Activated T-helper 1 cell treated with anti-CD3 and anti-CD28 coated beads, Interleukin-2, amount 50 U/mL, for 16 hours (primary cell): ENCODE measurements around the gene MIEF1.
"Not testable (repeated sequence)": the region's sequence is repeated elsewhere in the genome, so short reads cannot be mapped to it uniquely, and the experiment has no call there.

Experiments
- DNase-seq, 2 donors: peaks; one replicate each; pipeline ENCODE4 v3.0.0-alpha.2; 2020; ENCODE audit warnings: low read depth in 1 of 2, low spot score in 1 of 2

The MIEF1 gene

DNA sequence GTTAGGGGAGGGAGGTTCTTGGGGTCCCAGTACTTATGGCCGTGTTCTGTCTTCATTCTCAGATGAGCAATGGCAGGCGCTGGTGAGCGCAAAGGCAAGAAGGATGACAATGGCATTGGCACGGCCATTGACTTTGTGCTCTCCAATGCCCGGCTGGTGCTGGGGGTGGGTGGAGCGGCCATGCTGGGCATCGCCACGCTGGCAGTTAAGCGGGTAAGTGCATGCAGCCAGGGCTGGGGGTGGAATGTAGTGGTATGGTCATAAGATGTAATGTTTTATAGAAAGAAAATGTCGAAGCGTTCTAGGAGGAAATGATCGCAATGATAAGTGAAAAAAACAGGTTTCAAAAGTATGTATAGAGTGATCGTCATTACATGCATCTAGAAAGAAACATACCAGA, 9.1 kb downstream of the MIEF1 start:
- DNase-seq, result no peak

DNA sequence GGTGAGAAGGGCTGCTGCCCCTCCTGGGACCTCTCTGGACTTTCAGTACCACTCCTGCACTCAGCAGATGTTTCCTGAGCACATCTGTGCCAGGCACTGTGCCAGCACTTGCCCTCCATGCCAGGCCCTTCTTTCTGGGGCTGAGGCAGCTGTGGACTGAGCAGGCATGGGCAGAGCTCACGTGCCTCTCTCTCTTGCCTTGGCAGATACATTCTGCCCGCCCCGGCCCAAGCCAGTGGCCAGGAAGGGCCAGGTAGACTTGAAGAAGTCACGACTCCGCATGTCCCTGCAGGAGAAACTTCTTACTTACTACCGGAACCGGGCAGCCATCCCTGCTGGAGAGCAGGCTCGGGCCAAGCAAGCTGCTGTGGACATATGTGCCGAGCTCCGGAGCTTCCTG, 9.9 kb downstream of the MIEF1 start:
- DNase-seq, result no peak

DNA sequence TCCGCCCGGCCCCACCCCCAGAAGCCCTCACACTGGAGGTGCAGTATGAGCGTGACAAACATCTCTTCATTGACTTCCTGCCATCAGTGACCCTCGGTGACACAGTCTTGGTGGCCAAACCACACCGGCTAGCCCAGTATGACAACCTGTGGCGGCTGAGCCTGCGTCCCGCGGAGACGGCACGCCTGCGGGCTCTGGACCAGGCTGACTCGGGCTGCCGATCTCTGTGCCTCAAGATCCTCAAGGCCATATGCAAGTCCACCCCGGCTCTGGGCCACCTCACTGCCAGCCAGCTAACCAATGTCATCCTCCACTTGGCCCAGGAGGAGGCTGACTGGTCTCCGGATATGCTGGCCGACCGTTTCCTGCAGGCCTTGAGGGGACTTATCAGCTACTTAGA, 11.7 kb downstream of the MIEF1 start:
- DNase-seq, result no peak

DNA sequence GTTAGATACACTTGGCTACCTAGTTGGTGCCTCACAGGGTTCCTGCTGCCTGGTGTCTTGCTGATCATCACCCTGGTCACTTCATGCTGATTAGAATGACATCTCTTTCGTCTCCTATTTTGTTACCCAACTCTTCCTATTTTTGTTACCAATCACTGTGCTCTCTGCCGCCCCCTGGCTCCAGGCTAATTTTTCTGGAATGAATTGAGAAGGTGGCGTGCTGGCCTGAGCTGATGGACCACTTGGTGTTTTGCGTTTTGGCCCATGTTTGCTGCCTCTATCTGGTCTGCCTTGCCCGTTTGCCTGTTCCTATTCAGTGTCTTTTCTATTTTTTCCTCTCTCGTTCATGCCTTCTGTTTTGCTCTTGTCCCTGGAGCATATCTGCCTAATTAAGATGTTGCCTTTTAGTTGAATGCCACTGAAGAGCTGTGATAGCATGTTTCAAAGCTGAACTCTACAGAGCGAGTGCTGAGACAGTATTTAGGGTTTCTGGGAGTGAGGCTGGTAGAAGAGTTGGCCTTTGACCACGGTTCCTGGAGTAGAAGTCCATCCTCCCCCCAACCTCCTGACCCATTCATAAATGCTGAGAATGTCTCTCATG, 12.4 kb downstream of the MIEF1 start:
- DNase-seq, result peak in 1 of 2 donors; percentile 34

DNA sequence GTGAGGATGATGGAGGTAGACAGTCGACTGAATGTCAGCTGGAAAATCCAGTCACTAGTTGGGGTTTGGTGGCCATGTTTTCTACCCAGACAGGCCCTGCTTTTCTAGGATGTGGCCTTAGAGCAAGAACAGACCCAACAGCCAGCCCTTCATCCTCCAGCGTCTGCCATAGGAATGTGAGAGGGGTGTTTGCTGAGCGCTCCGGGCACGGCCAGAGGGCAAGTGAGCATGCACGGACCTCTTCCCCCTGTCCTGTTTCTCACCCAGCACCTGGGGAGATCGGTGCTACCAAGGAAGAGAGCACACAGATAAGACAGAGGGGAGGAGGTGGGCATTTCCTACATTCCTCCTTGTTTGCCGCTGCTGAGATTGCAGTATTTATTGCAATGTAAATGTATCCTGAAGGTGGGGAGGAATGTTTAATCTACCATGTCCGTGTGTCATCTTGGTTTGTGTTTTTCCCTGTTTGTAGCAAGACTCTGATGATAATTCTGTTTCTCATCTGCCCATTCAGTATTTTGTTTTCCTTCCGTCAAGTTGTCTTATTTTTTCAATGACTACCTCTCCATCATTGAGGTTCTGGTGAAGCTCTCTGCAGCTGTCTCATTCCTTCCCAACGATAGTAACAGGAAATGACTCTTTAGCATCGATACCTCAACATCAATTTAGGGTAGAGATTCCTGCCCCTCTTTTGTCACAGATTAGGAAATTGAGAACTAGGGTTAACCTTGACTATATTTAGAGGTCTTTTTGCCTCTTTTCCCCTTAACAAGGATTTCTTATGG, 13.4 kb downstream of the MIEF1 start:
- DNase-seq, result no peak

DNA sequence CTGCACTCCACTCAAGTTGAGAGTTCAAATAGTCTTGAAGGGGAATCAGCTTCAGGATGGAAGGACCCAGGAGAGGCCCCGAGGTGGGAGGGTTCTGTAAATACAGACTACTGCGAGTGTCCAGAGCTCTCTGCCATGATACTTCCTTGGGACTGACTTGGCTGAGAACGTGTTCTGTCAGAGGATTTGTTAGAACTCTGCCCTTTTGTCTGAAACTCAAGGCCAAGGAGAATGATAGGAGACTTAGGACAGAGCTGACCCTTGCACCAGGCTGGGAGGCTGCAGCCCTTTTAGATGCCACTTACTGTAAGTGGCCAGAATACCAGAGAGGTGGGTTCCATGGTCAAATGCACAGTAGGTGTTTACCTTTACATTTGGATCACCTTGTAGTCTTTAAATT, 15.4 kb downstream of the MIEF1 start:
- no peak for DNase-seq

DNA sequence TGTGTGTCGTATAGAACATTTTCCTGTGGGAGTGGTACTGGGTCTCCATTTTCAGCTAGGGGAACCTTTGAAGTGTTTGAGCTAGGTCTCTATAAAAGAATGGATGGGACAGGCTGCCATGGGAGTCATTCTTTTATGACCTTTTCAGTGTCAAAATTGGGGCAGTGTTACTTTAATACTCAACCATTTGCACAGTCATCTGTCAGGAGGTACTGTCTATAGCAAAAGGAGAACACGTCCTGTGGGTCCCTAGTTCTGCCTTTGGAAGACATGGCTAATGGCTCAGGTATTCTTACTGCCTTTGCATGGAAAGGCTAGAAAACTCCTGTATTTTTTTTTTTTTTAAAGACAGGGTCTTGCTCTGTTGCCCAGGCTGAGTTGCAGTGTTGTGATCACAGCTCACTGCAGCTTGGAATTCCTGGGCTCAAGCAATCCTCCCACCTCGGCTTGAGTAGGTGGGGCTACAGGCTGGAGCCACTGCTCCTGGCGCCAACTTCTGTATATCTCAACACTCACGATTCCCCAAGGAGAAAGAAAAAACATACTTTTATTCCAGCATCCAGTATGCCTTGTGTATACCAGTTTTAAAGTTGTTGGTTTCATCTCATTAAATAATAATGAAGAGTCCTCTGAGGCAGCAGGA, 16.2 kb downstream of the MIEF1 start:
- no peak for DNase-seq

DNA sequence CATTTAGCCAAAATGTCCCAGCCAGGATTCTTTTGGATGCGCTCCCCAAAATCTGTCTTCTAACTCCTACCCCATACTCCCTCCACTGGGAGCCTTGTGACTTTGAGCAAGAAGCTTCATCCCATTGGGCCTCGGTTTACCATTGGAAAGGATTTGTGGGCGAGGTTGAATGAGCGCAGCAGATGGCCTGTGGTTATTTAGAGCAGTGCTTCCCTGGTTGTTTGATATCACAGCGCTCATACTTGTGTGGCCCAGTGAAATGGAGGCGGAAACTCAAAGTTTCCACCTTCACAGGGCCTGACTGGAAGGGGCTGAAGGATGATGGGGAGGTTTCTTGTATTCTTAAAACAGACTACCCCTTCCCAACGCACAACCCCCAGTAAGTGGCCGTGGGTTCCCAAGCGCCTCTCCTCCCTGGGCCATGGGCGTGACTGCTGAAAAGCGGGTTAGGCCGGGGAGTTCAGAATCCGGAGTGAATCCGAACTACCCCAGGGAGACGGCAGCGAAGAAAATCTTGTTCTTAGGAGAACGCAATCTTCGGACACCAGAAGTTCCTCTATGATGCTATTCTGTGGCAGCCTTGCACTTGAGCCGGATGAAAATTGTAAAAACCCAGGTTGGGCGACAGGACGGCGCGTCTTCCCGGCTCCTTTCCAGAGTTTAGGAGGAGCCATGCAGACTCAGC, 17.0 kb downstream of the MIEF1 start:
- no peak for DNase-seq

DNA sequence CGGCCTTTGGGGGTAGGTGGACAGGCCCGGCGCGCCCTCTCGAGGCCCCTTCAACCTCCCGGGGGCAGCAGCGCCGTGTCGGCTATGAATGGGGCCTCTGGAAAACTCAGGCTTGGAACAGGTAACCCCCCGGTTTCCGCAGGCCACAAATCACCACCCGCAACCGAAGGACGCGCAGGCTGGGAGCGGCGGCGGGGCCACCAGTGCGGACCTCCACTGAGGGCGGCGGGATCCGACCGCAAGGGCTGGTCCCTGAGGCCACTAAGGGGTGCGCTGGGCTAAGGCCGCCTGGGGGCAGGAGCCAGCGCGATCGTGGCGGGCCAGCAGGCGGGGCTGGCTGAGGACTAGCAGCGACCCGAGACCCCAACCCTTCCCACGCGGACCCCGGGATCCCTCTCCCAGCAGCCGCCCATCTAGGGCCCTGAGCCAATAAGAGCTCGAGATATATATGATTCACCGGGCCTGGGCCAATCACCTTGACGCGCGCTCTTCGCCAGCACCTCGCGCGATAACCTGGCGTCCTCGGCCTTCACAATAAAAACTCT, 17.7 kb downstream of the MIEF1 start:
- DNase-seq, result peak; percentile 87 to 94

DNA sequence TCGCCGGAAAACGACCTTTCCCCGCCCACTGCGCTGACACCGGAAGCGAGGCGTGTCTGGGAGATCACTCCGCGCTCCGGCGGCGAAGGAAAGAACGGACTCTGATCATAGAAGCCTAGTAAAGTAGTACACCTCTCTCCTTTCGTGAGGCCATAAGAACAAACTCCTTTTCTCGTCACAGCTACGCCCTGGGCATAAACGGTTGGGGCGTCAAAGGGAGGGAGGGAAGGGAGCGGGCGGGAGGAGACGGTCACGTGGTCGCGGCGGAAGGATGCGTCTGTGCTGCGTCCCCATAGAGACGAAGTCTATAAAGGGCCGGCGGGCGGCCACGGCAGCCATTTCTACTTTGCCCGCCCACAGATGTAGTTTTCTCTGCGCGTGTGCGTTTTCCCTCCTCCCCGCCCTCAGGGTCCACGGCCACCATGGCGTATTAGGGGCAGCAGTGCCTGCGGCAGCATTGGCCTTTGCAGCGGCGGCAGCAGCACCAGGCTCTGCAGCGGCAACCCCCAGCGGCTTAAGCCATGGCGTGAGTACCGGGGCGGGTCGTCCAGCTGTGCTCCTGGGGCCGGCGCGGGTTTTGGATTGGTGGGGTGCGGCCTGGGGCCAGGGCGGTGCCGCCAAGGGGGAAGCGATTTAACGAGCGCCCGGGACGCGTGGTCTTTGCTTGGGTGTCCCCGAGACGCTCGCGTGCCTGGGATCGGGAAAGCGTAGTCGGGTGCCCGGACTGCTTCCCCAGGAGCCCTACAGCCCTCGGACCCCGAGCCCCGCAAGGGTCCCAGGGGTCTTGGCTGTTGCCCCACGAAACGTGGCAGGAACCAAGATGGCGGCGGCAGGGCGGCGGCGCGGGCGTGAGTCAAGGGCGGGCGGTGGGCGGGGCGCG, 18.4 kb downstream of the MIEF1 start, which contains the start of gene ATF4:
TSS of gene ATF4 (plus strand) at position 337 of the 880 bp plus-strand sequence. CDS start 884 bp downstream, outside the sequence.
- DNase-seq, result peak; percentile 83 to 84

DNA sequence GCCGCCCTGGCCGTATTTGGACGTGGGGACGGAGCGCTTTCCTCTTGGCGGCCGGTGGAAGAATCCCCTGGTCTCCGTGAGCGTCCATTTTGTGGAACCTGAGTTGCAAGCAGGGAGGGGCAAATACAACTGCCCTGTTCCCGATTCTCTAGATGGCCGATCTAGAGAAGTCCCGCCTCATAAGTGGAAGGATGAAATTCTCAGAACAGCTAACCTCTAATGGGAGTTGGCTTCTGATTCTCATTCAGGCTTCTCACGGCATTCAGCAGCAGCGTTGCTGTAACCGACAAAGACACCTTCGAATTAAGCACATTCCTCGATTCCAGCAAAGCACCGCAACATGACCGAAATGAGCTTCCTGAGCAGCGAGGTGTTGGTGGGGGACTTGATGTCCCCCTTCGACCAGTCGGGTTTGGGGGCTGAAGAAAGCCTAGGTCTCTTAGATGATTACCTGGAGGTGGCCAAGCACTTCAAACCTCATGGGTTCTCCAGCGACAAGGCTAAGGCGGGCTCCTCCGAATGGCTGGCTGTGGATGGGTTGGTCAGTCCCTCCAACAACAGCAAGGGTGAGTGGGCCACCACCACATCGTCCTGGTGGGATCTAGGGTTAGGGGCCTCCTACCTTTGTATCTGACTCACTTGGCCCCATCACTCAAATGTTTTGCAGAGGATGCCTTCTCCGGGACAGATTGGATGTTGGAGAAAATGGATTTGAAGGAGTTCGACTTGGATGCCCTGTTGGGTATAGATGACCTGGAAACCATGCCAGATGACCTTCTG, 19.2 kb downstream of the MIEF1 start:
- not testable (repeated sequence) for DNase-seq

DNA sequence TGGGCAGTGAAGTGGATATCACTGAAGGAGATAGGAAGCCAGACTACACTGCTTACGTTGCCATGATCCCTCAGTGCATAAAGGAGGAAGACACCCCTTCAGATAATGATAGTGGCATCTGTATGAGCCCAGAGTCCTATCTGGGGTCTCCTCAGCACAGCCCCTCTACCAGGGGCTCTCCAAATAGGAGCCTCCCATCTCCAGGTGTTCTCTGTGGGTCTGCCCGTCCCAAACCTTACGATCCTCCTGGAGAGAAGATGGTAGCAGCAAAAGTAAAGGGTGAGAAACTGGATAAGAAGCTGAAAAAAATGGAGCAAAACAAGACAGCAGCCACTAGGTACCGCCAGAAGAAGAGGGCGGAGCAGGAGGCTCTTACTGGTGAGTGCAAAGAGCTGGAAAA, 20.0 kb downstream of the MIEF1 start:
- not testable (repeated sequence) for DNase-seq

DNA sequence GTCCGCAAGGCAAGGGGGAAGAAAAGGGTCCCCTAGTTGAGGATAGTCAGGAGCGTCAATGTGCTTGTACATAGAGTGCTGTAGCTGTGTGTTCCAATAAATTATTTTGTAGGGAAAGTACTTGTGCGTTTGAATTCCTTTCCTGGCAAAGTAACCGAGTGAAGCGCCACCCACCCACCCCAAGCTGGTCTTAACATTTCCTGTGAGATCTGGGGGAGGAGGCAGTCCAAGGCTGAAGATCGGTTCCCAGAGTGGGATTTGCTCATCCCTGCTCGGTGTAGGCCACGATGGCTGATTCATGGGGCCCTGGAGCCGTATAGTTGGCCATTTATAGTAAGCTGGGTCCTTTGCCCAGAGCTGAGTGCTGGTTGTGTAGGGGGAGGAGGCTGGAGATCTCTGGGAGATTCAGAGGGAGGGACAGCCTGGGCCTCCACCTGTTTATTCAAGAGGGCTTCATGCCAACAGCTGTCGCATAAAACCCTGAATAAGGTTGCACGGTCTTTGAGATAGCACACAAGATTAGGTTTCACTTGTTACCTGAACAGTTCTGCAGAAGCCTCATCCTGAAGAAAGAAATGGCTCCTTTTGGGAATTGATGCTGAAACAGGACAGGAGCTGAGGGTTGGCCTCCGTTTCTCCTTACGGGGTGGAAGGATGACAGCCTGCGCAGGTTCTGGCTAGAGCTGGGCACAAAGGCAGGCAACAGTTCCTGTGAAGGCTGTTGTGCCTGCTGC, 20.6 kb downstream of the MIEF1 start:
- no peak for DNase-seq

DNA sequence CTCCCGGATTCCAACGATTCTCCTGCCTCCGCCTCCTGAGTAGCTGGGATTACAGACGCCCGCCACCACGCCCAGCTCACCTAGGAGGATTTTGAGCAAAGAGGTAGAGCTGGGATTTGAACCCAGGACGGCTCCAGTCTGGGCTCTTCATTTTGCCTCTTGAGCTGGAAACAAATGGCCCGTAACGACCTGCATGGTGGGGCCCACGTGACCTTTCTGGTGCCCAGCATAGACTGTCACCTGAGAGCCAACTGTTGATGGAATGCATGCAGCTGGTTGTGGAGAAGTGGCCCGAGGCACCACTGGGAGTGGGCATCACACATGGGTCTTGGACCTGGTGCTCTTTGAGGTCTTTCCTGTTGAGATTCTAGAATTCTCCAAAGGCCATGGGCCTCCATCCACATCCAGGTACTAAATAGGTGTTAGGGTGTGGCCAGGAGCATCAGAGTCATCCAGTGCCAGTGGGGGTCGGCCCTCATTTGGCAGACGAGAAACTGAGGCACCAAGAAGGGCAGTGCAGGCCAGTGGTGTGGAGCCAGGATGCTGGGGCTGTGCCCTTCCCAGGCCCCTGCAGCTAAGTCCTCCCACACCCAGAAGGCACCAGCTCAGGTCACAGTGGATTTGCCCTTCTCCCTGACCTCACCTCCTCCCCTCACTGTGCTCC, 22.1 kb downstream of the MIEF1 start:
- DNase-seq, result no peak

DNA sequence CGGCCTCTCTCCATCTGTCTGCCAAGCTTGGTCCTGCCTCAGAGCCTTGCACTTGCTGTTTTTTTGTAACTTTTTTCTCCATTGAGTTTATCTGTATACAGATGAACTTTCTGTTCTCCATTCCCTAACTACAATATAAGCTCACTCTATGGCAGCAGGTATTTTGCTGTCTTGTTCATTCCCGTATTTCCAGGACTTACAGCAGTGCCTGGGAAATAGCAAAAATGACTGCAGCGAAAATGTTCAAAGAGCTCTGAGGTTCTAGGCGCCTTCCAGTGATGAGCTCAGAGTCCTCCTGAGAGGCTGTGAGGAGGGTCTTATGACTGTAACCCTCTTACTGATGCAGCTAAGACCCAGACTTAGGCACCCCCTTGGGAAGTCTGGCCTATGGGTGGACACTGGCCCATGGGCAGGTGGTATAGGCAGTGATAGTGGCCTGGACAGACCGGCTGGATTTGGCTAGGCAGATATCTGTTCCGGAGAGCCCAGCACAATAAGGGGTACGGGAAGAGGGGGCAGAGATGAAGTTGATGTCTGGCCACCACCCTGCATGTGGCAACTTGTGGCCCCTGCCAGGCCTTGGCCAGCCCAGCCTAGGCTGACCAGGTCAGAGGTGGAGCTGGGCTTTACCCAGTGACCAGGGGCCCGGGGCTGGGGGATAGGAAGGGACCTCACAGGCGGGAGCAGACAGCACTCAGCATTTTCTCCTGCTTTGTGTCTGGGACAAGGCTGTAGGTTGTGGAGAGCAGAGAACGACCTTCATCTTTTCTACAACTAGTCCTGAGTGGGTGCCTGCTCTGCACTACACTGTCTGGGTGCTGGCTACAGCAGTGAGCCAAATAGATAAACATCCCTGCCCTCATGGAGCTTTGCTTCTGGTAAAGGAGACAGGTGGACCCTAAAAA, 22.9 kb downstream of the MIEF1 start:
- no peak for DNase-seq

DNA sequence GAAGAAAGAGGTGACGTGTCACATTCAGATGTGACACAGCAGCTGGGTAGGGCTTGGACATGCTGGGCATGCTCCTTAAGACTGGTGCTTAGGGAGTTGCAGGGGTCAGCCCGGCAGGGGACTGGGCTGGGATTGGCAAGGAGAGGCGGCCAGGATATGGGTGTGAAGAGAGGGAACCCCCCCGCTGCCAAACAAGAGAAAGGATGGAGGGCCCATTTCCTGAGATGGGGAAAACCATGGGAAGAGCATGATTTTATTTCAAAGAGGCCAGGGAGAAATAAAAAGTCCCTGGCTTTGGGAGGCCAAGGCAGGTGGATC, 23.5 kb downstream of the MIEF1 start:
- no peak for DNase-seq

DNA sequence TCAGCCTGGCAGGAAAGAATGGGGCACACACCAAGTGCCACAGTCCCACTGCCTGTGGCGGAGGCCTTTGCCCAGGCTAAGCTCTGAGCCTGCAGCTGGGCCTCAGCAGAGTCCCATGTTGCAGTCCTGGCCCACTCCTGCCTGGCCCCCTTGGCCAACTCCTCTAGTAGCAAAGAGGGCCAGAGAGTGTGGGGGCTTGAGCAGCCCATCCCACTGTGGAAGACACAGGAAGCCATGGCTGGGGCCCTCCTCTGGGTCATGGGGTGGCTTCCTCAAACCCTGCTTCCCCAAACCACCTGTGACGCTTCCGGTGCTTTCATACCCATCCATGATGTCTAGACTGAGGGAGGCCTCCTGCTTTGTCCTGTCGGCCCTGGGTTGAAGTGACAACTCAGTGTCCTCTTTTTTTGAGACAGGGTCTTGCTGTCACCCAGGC, 24.7 kb downstream of the MIEF1 start:
- DNase-seq, result no peak
